ENCODE data around the gene NACA2.

GRCh38 chr17:61560071-61560470 is 30.9 kb downstream of the NACA2 start:
- TF ChIP-seq CTCF (IDR thresholded peaks at IDR 0.05) (no peak), ZFX (IDR thresholded peaks at IDR 0.05; ENCODE audit: borderline replicate concordance) (no peak)
